DND-41 (cell line): ENCODE results near the gene CARM1.
"Not testable (repeated sequence)": the region's sequence is repeated elsewhere in the genome, so short reads cannot be mapped to it uniquely, and the experiment has no call there.

Experiments
- ATAC-seq: fragments of 200-7000 bp; cut with Tn5 transposase; 3 replicates; pipeline ENCODE4 v1.9.1; 2021; ENCODE audit warnings: low read depth; ENCODE audit not compliant: insufficient read depth
- DNase-seq: peaks from one replicate; pipeline ENCODE4 v3.0.0-alpha.2; 2020
- H2AFZ ChIP-seq: 2 replicates; pipeline ENCODE4 v1.6.0; 2012; ENCODE audit warnings: low read depth, low read length
- H3K27ac ChIP-seq: 2 replicates; pipeline ENCODE4 v1.5.1; 2012; ENCODE audit warnings: low read length, inconsistent platforms
- H3K27me3 ChIP-seq: fragments of 200-600 bp; sonication (generic); 2 replicates; pipeline ENCODE4 v1.6.0; 2012; ENCODE audit warnings: low read length, mild to moderate bottlenecking, inconsistent platforms; ENCODE audit not compliant: insufficient read depth, poor library complexity
- H3K36me3 ChIP-seq: 2 replicates; pipeline ENCODE4 v1.5.1; 2012; ENCODE audit warnings: low read length, inconsistent platforms; ENCODE audit not compliant: insufficient read depth
- H3K4me1 ChIP-seq: 2 replicates; pipeline ENCODE4 v1.5.1; 2012; ENCODE audit warnings: mild to moderate bottlenecking, low read length; ENCODE audit not compliant: insufficient read depth
- H3K4me2 ChIP-seq: 2 replicates; pipeline ENCODE4 v1.6.0; 2012; ENCODE audit warnings: mild to moderate bottlenecking, moderate library complexity, low read length, inconsistent platforms; ENCODE audit not compliant: insufficient read depth
- H3K4me3 ChIP-seq, 2 experiments: fragments of 200-600 bp in 1 of 2; shearing (Covaris generic) in 1 of 2; 2 replicates each; pipeline ENCODE4 v1.5.1; 2012 to 2016; ENCODE audit warnings: inconsistent platforms in 2 of 2, low read length in 2 of 2, mild to moderate bottlenecking in 2 of 2, low read depth in 1 of 2, moderate library complexity in 1 of 2
- H3K79me2 ChIP-seq: 2 replicates; pipeline ENCODE4 v1.6.0; 2012; ENCODE audit warnings: low read length, inconsistent platforms; ENCODE audit not compliant: insufficient read depth
- H3K9ac ChIP-seq: 2 replicates; pipeline ENCODE4 v1.6.0; 2012; ENCODE audit warnings: low read depth, mild to moderate bottlenecking, inconsistent platforms, low read length, moderate library complexity
- H3K9me3 ChIP-seq: 2 replicates; pipeline ENCODE4 v1.5.1; 2012; ENCODE audit warnings: low read length, moderate library complexity, mild to moderate bottlenecking, inconsistent platforms; ENCODE audit not compliant: insufficient read depth, severe bottlenecking
- H4K20me1 ChIP-seq: 2 replicates; pipeline ENCODE4 v1.6.0; 2012; ENCODE audit warnings: low read length; ENCODE audit not compliant: insufficient read depth
- CTCF ChIP-seq: IDR thresholded peaks from 2 replicates; pipeline ENCODE4 v1.5.1; 2012; ENCODE audit warnings: borderline replicate concordance, low read length, moderate library complexity, mild to moderate bottlenecking; ENCODE audit not compliant: poor library complexity, severe bottlenecking; ENCODE audit errors: extremely low read depth
- EZH2 ChIP-seq: IDR thresholded peaks from 3 replicates; pipeline ENCODE4 v1.6.1; 2012; ENCODE audit warnings: borderline replicate concordance, low read depth, mild to moderate bottlenecking, moderate library complexity, low read length, inconsistent platforms; ENCODE audit not compliant: severe bottlenecking

The CARM1 gene

DNA sequence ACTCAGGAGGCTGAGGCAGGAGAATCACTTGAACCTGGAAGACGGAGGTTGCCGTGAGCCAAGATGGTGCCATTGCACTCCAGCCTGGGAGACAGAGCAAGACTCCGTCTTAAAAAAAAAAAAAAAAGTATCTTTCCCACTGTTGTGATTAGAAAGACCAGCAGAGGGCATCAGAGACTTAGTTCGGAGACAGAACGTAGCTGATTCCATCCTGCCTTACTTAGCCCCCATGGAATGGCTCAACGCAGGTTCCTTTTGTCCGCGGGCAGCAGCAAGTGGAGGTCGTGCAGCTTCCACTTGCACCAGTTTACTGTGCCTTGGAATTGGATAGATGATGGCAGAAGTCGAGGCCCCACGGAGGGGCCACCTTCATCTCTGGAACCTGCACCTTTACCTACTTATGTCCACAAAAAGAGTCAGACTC lies 65.3 kb downstream of the CARM1 start:
- Histone ChIP-seq H3K4me2 (no peak overlapping the region), H3K79me2 (peaks cover 11% of the 10 kb centered on the region), H3K9ac (no peak overlapping the region), H3K4me3 (no peak overlapping the region), H3K9me3 (no peaks in the 10 kb centered on the region), H4K20me1 (peaks cover 2% of the 10 kb centered on the region; the same call in 1 of the 2 replicates), H3K4me1 (no peaks in the 10 kb centered on the region; the same call in 1 of the 2 replicates), H3K27me3 (no peaks in the 10 kb centered on the region), H2AFZ (peak overlapping the region; percentile 68), H3K36me3 (peaks cover 13% of the 10 kb centered on the region), H3K27ac (no peak overlapping the region)
- DNase-seq = peak; percentile 54
- TF ChIP-seq CTCF (peak; percentile 68), EZH2 (no peak)
- peak; percentile 87 for ATAC-seq

DNA sequence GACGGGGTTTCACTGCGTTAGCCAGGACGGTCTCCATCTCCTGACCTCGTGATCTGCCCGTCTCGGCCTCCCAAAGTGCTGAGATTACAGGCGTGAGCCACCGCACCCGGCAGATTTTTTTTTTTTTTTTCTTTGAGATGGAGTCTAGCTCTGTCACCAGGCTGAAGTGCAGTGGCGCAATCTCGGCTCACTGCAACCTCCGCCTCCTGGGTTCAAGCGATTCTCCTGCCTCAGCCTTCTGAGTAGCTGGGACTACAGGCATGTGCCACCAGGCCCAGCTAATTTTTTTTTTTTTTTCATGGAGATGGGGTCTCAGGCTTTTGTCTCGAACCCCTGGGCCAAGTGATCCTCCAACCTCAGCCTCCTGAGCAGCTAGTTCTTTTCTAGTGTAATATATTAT lies 70.3 kb downstream of the CARM1 start:
- H3K4me2 ChIP-seq, H2AFZ ChIP-seq, H3K27ac ChIP-seq: not testable (repeated sequence)

DNA sequence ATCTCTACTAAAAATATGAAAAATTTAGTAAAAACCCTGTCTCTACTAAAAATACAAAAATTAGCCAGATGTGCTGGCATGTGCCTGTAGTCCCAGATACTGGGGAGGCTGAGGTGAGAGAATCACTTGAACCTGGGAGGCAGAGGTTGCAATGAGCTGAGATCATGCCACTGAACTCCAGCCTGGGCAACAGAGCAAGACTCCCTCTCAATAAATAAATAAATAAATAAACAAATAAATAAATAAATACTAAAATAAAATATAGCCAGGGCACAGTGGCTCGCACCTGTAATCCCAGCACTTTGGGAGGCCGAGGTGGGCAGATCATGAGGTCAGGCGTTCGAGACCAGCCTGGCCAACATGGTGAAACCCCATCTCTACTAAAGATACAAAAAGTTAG lies 72.1 kb downstream of the CARM1 start:
- not testable (repeated sequence) for H3K79me2 ChIP-seq, H3K4me2 ChIP-seq, H3K27ac ChIP-seq, DNase-seq, H3K9me3 ChIP-seq, ATAC-seq, H3K36me3 ChIP-seq, H3K9ac ChIP-seq, H3K4me3 ChIP-seq, H4K20me1 ChIP-seq, H3K4me1 ChIP-seq, H3K27me3 ChIP-seq, H2AFZ ChIP-seq

More for the DNA sequence above, 70.3 kb downstream of the CARM1 start:
- not testable (repeated sequence) for H3K4me1 ChIP-seq, ATAC-seq, H3K79me2 ChIP-seq, H3K9me3 ChIP-seq, H4K20me1 ChIP-seq, H3K4me3 ChIP-seq, H3K36me3 ChIP-seq, H3K27me3 ChIP-seq, DNase-seq, H3K9ac ChIP-seq

- Histone ChIP-seq H3K4me2 (no peak overlapping the region), H3K27me3 (no peaks in the 10 kb centered on the region)
- ATAC-seq = no peak
These were observed 73.9 kb downstream of the CARM1 start for GRCh38 chr19:10945264-10945663.

More at GRCh38 chr19:10945264-10945663, 73.9 kb downstream of the CARM1 start:
- Histone ChIP-seq H4K20me1 (no peaks in the 10 kb centered on the region), H3K9ac (no peak overlapping the region), H2AFZ (no peak overlapping the region), H3K4me1 (no peaks in the 10 kb centered on the region), H3K4me3 (no peak overlapping the region), H3K36me3 (no peaks in the 10 kb centered on the region), H3K9me3 (no peaks in the 10 kb centered on the region), H3K27ac (no peak overlapping the region), H3K79me2 (no peaks in the 10 kb centered on the region)
- DNase-seq = no peak
- TF ChIP-seq EZH2 (no peak), CTCF (no peak)
